ENCODE results near the gene FREM1. TPM values are rescaled to one million over a fixed set of nuclear protein-coding genes. Genes with fewer than 3 reads are reported as not detected.

Gene FREM1
- total RNA-seq, 2 donors from 2014 or later = 8.6 to 21.0 TPM

DNA sequence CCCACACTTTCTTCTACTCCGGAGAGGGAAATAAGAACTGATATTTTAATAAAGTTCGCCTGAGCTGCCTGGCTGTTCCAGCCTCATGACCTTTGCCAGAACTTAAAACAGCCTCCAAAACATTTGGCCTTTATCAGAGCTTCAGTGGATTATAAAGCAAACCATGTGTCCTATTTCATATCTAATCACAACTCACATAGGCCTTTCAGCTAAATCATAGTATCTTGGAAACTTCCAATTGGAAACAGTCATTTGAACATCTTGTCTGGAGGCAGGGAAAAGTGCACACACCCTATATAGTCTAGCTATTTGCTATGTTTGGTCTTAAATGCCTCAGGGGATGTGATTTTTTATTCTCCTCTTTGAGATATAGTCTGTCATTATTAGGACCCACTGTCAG is 46.0 kb upstream of the FREM1 start:
- no peak overlapping the region for H3K27ac Mint-ChIP-seq

DNA sequence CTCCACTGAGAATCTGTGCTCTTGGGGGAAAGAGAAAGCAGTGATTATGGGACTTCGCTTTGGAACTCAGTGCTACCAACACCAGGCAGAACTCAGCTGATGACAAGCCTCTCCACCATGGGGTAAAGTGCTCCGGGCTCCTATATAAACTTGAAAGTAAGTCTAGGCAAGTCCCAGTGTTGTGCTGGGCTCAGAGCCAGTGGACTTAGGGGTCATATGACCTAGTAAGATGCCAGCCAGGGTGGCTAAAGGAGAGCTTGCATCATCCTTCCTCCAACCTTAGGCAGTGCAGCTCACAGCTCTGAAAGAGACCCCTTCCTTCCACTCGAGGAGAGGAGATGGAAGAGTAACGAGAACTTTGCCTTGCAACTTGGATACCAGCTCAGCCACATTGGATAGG is 35.1 kb upstream of the FREM1 start:
- 92 to 94% methylated on average over 4 of the region's 4 CpGs for whole genome bisulfite sequencing, 2 experiments (ENCODE audit: insufficient coverage in 1 of 2, insufficient read length in 1 of 2)
- TF ChIP-seq, protein P1, sequence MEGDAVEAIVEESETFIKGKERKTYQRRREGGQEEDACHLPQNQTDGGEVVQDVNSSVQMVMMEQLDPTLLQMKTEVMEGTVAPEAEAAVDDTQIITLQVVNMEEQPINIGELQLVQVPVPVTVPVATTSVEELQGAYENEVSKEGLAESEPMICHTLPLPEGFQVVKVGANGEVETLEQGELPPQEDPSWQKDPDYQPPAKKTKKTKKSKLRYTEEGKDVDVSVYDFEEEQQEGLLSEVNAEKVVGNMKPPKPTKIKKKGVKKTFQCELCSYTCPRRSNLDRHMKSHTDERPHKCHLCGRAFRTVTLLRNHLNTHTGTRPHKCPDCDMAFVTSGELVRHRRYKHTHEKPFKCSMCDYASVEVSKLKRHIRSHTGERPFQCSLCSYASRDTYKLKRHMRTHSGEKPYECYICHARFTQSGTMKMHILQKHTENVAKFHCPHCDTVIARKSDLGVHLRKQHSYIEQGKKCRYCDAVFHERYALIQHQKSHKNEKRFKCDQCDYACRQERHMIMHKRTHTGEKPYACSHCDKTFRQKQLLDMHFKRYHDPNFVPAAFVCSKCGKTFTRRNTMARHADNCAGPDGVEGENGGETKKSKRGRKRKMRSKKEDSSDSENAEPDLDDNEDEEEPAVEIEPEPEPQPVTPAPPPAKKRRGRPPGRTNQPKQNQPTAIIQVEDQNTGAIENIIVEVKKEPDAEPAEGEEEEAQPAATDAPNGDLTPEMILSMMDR (conservative IDR thresholded peaks at IDR 0.05) = no peak
- Histone ChIP-seq H3K9ac (ENCODE audit: extremely low read depth, low read length, poor library complexity, severe bottlenecking) (no peak overlapping the region), H3K4me1 (ENCODE audit: control insufficient read depth, insufficient read depth, low read length) (no peaks in the 10 kb centered on the region), H3K9me3 (ENCODE audit: control insufficient read depth, low read length) (no peaks in the 10 kb centered on the region), H3K27ac (ENCODE audit: low read depth, low read length) (no peak overlapping the region), H3K27me3 (ENCODE audit: control insufficient read depth, insufficient read depth, low read length, poor library complexity, severe bottlenecking) (no peaks in the 10 kb centered on the region), H3K36me3 (ENCODE audit: control insufficient read depth, insufficient read depth, low read length) (no peaks in the 10 kb centered on the region), H3K4me3 (ENCODE audit: low read length) (no peak overlapping the region)
- DNase-seq = no peak
- Mint-ChIP-seq H3K4me3 (no peak overlapping the region), H3K27ac (no peak overlapping the region), H3K27me3 (ENCODE audit: insufficient read depth) (no peaks in the 10 kb centered on the region), H3K36me3 (ENCODE audit: low read depth) (no peaks in the 10 kb centered on the region), H3K4me1 (no peaks in the 10 kb centered on the region), H3K9me3 (no peaks in the 10 kb centered on the region)

More for the DNA sequence above, 46.0 kb upstream of the FREM1 start:
- peaks cover 2% of the 10 kb centered on the region for H3K36me3 Mint-ChIP-seq (ENCODE audit: low read depth)
- H3K27me3 Mint-ChIP-seq (ENCODE audit: insufficient read depth) = no peaks in the 10 kb centered on the region
- Histone ChIP-seq H3K27ac (ENCODE audit: low read depth, low read length) (no peak overlapping the region), H3K4me3 (ENCODE audit: low read length) (no peak overlapping the region), H3K27me3 (ENCODE audit: control insufficient read depth, insufficient read depth, low read length, poor library complexity, severe bottlenecking) (no peaks in the 10 kb centered on the region), H3K36me3 (ENCODE audit: control insufficient read depth, insufficient read depth, low read length) (no peaks in the 10 kb centered on the region), H3K4me1 (ENCODE audit: control insufficient read depth, insufficient read depth, low read length) (no peaks in the 10 kb centered on the region), H3K9me3 (ENCODE audit: control insufficient read depth, low read length) (no peaks in the 10 kb centered on the region), H3K9ac (ENCODE audit: extremely low read depth, low read length, poor library complexity, severe bottlenecking) (no peak overlapping the region)
- H3K4me1 Mint-ChIP-seq = no peaks in the 10 kb centered on the region
- 94 to 95% methylated on average over 2 of the region's 2 CpGs for WGBS, 2 experiments (ENCODE audit: insufficient coverage in 1 of 2, insufficient read length in 1 of 2)
- H3K9me3 Mint-ChIP-seq = peaks cover 14% of the 10 kb centered on the region
- no peak for DNase-seq
- no peak overlapping the region for H3K4me3 Mint-ChIP-seq
- TF ChIP-seq, protein P1 (conservative IDR thresholded peaks at IDR 0.05) = no peak

DNA sequence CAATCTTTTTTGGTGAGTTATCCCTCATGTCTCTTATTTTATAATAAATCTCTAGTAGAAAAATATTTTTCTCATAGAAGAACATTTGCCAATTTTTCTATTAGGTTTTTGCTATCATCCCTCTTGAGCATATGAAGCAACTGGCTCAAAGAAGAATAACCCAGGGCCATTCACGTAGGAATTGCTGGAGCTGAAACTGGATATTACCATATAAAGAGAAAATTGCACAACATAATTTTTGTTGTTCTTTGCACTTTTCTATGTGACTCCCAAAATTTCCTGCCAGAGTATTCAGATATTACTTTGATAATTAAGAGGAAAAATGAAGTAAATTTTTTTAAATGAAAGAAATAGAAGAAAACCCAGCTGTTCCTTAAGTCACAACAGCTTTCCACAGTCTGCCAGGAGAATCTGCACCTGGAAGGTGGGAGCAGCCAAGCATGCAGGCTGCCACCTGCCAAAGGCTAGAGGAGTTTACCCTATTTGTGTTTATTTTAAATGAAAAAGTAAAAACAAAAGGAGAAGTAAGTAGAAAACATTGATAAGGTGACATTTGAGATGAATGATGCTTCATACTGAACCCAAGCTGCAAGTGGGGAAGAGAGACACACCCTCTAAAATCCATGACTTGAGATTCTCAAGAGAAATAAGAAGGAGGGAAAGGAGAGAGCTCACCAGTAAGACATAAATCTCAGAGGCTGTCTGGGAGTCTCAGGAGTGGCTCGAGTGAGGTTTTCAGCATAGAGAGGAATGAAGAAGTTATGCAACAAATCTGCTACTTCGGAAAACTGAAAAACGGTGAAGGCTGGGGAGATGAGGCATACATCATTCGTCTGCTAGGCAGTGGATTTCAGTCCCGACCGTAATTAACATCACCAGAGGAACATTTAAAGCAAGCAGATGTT is 31.5 kb upstream of the FREM1 start:
- no peak overlapping the region for H3K27ac ChIP-seq (ENCODE audit: low read depth, low read length)
- WGBS, 2 experiments (ENCODE audit: insufficient coverage in 1 of 2, insufficient read length in 1 of 2) = 82 to 94% methylated on average over 6 to 7 of the region's 7 CpGs
- no peaks in the 10 kb centered on the region for H3K4me1 ChIP-seq (ENCODE audit: control insufficient read depth, insufficient read depth, low read length)
- Mint-ChIP-seq H3K4me3 (no peak overlapping the region), H3K27ac (no peak overlapping the region), H3K9me3 (no peaks in the 10 kb centered on the region), H3K27me3 (ENCODE audit: insufficient read depth) (no peaks in the 10 kb centered on the region), H3K36me3 (ENCODE audit: low read depth) (no peaks in the 10 kb centered on the region), H3K4me1 (no peaks in the 10 kb centered on the region)
- no peak overlapping the region for H3K4me3 ChIP-seq (ENCODE audit: low read length)
- no peaks in the 10 kb centered on the region for H3K36me3 ChIP-seq (ENCODE audit: control insufficient read depth, insufficient read depth, low read length)
- no peaks in the 10 kb centered on the region for H3K27me3 ChIP-seq (ENCODE audit: control insufficient read depth, insufficient read depth, low read length, poor library complexity, severe bottlenecking)
- TF ChIP-seq, protein P1 (conservative IDR thresholded peaks at IDR 0.05) = no peak
- no peak for DNase-seq
- H3K9ac ChIP-seq (ENCODE audit: extremely low read depth, low read length, poor library complexity, severe bottlenecking) = no peak overlapping the region
- no peaks in the 10 kb centered on the region for H3K9me3 ChIP-seq (ENCODE audit: control insufficient read depth, low read length)
